GM04503 (cell line): ENCODE results near the gene IRF2BPL.

Experiments used
- DNase-seq: peaks from one replicate; pipeline ENCODE4 v3.0.0-alpha.2; 2012; ENCODE audit warnings: low read depth

The IRF2BPL gene

GRCh38 chr14:77028384-77029231, at the start of gene IRF2BPL:
Gene IRF2BPL (minus strand): TSS chr14:77028708. CDS start chr14:77027792, 916 bp downstream.
- peak; percentile 90 for DNase-seq

GRCh38 chr14:77077040-77077439, 48.5 kb upstream of the IRF2BPL start:
- DNase-seq, result no peak

GRCh38 chr14:77076113-77076631, 47.7 kb upstream of the IRF2BPL start:
- DNase-seq, result no peak

GRCh38 chr14:77074969-77075368, 46.5 kb upstream of the IRF2BPL start:
- DNase-seq, result no peak

- DNase-seq, result no peak
These were observed 43.5 kb upstream of the IRF2BPL start for GRCh38 chr14:77071938-77072388.

- DNase-seq, result no peak
These were observed 41.0 kb upstream of the IRF2BPL start for GRCh38 chr14:77069551-77069950.

- no peak for DNase-seq
These were observed 40.2 kb upstream of the IRF2BPL start for GRCh38 chr14:77068517-77069200.

GRCh38 chr14:77067632-77068516, 39.4 kb upstream of the IRF2BPL start:
- DNase-seq, result no peak

GRCh38 chr14:77066578-77067172, 38.2 kb upstream of the IRF2BPL start:
- no peak for DNase-seq

- no peak for DNase-seq
These were observed 37.5 kb upstream of the IRF2BPL start for GRCh38 chr14:77065851-77066577.

- DNase-seq, result no peak
These were observed 36.1 kb upstream of the IRF2BPL start for GRCh38 chr14:77064521-77065178.

- DNase-seq, result no peak
These were observed 35.2 kb upstream of the IRF2BPL start for GRCh38 chr14:77063571-77064171.

- DNase-seq, result no peak
These were observed 33.8 kb upstream of the IRF2BPL start for GRCh38 chr14:77062261-77062660.

GRCh38 chr14:77061630-77062257, 33.2 kb upstream of the IRF2BPL start:
- no peak for DNase-seq

- peak; percentile 92 for DNase-seq
These were observed 30.9 kb upstream of the IRF2BPL start for GRCh38 chr14:77059276-77059915.

- DNase-seq, result no peak
These were observed 30.3 kb upstream of the IRF2BPL start for GRCh38 chr14:77058785-77059184.

GRCh38 chr14:77058117-77058516, 29.6 kb upstream of the IRF2BPL start:
- no peak for DNase-seq

GRCh38 chr14:77055981-77056380, 27.5 kb upstream of the IRF2BPL start:
- DNase-seq, result no peak

- no peak for DNase-seq
These were observed 26.8 kb upstream of the IRF2BPL start for GRCh38 chr14:77055306-77055705.
